Retina (tissue), 1 donor: ENCODE results near the gene SNX10.

Experiments
- DNase-seq: peaks from one replicate; pipeline ENCODE4 v3.0.0-alpha.2; 2016

Gene SNX10

GRCh38 chr7:26337232-26337865 lies 45.7 kb downstream of the SNX10 start:
- DNase-seq = no peak

DNA sequence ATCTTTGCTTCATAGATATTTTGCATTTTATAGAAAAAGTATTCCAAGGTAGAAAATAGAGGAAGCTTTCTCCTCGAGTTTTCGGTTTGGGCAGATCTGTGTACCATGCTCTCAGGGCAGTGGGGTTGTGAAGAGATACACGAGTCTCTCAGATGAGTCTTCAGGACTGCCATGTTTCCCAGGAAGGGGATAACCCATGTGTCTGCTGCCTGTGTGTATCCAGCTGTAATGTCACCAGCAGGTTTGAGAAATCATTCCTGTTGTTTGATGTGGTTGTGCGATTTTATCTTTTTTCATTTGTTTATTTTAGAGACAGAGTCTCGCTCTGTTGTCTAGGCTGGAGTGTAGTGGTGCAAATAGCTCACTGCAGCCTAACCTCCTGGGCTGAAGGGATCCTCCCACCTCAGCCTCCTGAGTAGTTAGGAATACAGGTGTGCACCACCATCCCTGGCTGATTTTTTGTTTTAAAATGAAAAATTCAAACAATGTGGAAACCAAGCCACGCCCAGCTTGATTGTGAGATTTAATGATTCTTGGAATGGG lies 48.9 kb downstream of the SNX10 start:
- DNase-seq = no peak

DNA sequence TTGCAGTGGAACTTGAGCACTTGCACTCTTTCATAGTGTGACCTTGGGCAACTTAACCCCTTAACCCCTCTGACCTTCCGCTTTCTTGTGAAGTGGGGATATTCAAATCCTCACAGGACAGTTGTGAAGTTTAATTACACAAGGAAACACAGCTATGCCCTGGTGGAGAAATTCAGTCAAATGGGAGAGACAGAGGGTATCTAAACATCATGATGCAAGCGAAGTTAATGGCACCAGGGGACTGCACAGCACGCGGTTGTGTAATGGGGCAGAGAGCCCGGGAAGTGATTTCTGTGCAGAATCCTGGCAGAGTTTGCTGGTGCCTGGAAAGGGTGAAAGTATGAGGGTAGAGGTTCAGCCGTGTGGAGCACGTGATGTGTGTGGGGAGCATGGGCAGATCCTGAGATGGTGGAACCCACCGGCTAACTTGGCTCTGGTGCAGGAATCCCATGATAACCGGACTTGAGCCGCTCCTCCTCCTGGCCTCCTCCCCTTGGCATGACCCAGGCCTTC lies 51.7 kb downstream of the SNX10 start:
- no peak for DNase-seq

DNA sequence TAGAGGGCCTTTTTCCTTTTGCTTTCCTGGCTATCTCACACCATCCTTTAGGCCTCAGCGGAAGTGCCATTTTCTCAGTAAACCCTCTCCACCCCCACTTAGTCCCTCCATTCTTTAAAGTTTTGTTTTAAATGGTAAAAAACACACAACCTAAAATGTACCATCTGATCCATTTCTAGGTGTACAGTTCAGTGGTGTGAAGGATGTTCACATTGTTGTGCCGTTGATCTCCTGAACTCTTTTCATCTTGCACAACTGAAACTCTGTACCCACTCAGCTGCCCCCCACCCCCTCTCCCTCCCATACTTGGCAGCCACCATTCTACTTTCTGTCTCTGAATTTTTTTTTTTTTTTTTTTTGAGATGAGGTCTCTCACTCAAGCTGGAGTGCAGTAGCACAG lies 52.2 kb downstream of the SNX10 start:
- no peak for DNase-seq

- no peak for DNase-seq
Measured at GRCh38 chr7:26345202-26345601, 53.5 kb downstream of the SNX10 start.

- no peak for DNase-seq
Measured at GRCh38 chr7:26345837-26346236, 54.2 kb downstream of the SNX10 start.

DNA sequence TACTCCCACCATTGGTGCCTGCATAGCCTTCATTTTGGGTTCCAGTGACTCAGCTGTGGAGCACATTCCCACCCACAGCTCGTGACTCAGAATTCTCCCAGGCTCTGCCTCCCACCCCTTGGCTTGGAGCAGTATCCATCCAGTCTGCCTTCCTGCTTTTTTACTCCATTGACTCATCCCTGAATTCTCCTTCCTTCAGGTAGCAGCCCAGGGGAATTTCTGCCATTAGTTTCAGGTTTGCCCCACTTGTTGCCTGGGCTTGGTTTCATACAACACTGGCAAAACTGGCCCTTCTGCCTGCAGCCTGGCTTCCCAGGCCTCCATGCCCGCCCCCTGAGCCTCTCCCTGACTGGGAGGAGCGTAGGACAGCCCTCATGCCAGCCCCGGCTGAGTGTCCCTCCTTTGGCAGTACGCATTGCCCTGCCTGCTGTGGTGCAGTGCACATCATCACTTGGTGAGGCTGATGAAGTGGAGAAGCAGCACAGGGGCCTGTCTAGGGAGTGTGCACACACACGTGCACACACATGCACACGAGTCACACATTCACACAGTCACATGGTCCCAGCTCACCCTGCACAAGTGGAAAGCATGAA lies 55.0 kb downstream of the SNX10 start:
- DNase-seq = no peak

DNA sequence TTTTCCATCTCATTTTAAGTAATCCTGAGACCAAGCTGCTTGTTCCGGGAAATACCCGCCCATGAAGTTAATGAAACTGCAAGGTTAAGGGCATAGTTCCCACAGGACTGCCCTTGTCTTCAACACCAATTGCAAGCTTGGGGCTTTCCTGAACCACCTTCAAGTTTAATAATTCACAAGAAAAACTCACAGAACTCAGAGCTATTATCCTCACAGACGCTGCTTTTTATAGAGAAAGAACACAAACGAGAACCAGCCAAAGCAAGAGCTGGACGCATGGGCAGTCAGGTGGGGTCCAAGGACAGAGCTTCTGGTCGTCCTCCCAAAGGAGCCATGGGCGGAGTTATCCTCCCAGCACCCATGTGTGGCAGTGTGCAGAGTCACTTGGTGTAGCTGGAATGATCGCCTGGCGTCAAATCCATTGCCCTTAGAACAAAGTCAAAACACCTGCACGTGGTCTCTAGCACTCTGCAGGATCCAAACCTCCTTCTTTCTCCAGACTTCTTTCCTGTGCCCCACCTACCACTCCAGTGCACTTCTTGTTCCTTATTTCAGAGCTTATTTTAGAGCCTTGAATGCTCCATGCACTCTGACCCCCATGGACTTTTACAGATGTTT lies 56.7 kb downstream of the SNX10 start:
- no peak for DNase-seq

DNA sequence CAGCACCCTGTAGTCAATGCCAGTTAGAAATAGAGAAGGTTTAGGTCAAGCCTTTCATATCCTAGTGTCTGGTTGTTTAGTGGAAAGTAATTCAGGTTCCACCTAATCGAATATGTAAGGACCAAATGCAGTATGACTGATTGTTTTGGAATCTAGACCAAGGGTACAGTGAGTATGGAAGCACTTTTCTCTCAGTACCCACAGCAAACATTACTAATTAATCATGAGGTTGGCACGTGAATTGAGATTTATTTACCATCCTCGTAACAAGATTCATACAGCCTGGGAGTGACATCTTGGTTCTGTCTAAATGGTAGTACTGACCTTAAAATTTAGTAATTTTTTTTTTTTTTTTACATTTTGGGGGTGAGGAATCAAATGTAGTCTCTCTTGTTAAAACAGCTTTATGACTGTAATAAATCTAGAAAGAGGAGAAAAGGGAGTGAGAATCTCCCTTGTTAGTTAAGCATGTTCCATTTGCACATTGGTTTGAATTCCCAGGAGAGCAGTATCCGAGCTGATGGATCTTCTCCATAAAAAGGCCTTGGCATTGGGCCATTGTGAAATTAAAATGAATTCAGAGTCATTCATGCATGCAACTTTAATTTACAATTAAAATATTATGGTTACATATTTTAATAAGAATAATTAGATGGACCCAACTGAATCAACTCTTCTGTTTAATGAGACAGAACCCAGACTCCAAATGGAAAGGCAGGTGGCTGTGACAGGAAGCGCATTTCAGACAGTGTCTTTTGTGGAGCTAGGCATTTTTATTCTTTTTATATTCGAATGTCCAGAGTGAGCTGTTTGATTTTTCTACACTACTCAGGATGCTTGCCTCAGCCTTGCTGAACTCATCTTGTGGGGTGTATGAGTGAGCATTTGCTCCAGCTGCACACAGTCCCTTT lies 57.6 kb downstream of the SNX10 start:
- DNase-seq = peak; percentile 60

GRCh38 chr7:26351171-26351570 lies 59.5 kb downstream of the SNX10 start:
- no peak for DNase-seq

- no peak for DNase-seq
Measured at GRCh38 chr7:26356229-26356628, 64.6 kb downstream of the SNX10 start.

- no peak for DNase-seq
Measured at GRCh38 chr7:26356929-26357798, 65.5 kb downstream of the SNX10 start.

DNA sequence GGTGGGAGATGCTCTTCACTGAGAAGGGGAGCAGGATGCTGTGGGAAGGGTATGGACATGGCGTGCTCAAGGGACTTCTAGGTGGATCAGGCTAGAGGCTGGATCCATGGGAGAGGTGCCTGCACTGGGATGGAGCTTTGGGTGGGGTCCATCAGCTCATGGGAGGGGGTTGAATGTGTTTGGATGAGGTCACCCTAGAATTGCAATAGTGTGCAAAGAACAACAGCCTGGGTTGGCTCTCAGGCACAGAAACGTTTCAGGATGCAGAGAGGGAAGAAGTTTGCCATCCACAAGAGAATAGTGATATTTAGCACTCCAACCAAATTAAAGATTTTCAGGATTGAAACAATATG lies 66.1 kb downstream of the SNX10 start:
- no peak for DNase-seq

DNA sequence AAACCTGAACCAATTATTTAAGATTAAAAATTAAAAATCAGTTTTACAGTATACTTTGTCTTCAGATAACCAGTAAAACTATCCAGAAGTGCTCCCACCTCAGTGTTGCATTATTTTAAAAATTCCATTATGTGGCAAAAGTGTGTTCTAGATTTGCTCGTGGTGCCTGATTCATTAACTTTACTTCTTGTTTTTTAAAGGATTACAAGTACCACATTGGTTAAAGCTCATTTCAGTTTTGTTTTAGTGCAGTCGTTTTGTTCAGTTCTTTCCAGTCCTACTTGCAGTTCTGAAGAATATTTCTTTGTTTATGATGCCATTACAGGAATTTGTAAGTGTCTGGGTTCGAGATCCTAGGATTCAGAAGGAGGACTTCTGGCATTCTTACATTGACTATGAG lies 69.0 kb downstream of the SNX10 start:
- DNase-seq = no peak

DNA sequence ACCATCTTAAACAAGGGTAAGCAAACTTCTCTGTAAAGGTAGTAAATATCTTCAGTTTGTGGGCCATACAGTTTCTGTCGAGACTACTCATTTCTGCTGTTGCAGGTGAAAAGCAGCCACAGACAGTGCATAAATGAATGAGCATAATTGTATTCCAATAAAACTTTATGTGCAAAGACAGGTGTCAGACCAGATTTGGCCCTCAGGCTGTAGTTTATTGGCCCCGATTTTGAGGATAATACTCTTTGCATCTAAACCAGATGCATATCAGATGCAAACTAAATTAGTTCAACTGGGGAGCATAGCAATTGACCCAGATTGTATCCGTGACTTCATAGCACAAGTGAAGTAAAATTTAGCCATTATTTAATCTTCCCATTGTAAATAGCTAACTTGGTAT lies 70.0 kb downstream of the SNX10 start:
- no peak for DNase-seq

- no peak for DNase-seq
Measured at GRCh38 chr7:26363465-26363864, 71.8 kb downstream of the SNX10 start.

DNA sequence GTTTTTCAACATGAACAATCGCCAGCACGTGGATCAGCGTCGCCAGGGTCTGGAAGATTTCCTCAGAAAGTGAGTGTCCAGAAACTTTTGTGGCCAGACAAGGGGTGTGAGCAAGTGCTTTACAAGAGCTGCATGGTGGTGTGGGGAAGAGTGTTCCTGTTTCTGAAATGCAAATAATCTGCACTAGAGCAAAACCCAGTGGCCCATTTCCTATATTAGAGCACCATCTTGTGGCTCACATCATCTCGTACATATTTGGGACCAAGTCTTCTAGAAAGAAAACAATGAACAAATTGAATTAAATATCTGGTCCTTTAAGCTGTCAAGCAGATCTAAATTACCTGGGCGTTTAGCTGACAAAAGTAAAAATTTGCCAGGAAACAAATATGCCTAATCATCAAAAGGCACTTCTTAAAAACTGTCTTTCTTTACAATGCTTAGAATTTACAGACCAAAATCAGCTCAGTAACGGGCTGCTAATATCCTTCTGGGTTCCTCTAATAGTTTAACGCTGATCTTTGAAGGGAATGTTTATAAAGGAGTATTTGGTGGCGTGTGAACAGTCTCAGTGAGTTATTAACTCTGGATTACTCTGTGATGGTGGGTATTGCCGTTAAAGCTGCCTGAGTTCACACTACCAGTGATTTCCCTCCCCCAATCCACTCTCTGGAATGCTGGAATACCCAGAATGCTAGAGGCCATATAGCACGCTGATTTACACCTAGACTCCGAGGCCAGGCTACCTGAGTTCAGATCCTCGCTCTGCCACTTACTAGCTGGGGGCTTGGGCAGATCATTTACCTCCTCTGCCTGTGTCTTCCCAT lies 73.6 kb downstream of the SNX10 start:
- DNase-seq = peak; percentile 77

DNA sequence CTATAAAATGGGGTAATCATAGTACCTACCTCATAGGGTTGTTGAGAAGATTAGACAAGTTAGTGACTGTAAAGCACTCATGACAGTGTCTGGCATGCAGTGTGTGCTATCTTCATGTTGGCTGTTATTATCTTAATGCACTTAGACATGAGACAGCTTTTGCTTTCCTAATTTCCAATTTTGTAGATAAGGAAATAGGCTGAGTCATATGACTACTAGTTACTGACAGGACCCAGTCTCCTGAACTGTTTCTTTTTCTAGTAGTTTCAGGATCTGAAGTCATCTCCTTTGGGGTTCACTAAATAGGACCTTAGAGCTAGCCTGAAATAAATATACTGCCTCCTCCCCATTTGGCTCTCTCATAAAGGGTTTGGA lies 74.2 kb downstream of the SNX10 start:
- DNase-seq = no peak

DNA sequence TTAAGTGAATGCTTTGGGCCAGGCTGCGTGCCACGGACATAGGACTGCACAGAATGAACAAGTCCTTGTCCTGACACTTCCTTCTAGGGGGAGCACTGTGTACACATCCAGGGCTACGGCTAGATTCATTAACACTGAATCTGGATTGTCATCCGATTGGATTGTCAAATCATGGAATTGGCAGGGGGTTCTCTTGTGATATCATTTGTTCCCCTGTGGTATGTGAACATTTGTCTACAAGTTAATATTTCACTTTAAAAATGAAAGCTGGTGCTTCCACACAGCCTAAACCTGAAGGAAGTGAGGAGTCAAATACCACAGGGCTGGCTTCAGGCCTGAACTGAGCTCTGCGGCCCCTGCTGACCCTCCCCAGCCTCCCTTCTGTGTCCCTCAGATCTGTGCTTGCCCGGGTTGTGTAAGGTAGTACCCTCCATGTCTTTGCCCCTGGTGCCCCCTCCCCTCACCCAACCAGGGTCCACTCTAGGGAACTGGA lies 75.6 kb downstream of the SNX10 start:
- no peak for DNase-seq

DNA sequence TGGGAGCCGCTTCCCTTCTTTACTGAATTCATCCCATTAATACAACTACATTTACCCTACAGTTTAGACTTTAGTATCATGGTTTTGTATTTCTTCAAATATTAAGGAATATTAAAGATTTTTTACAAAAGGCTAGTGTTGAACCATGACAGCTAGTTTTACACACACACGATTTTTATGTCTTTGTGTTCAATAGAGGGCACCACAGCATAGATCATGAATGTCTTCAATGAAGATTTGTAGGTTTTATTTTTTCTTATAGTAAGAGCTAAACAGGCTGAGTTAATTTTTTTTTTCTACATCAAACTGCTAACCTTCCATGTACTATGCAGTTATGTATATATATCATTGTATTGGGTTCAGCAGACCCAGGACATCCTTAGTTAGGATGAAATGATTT lies 76.9 kb downstream of the SNX10 start:
- no peak for DNase-seq

- DNase-seq = peak; percentile 78
Measured at GRCh38 chr7:26369593-26369992, 77.9 kb downstream of the SNX10 start.
